HCT116 (cell line): ENCODE measurements around the gene TNFAIP8. TPM values are rescaled to one million over a fixed set of nuclear protein-coding genes. Genes with fewer than 3 reads are reported as not detected.

Experiments
- ATAC-seq: fragments of 200-7000 bp; cut with Tn5 transposase; 2 replicates; pipeline ENCODE4 v1.9.1; 2020; ENCODE audit warnings: mild to moderate bottlenecking, moderate library complexity
- BruUV-seq: library from RNA; stranded (reverse); fragments of 400-500 nt; replicated peaks from 2 replicates; lab custom pipeline; 2021; lab: Mats Ljungman, UMichigan
- CTCF ChIA-PET: fragments of 300-600 bp; sonication (Branson Sonifier 250); formaldehyde crosslinking; loops from one replicate; lab custom pipeline; 2021; ENCODE audit warnings: antibody characterized with exemption; lab: Charles Lee
- POLR2A ChIA-PET: fragments of 300-600, 350-600 bp; sonication (Branson Sonifier 250); formaldehyde crosslinking; loops from one replicate; lab custom pipeline; 2021; ENCODE audit warnings: antibody characterized with exemption; lab: Charles Lee
- RAD21 ChIA-PET, 2 experiments: fragments of 300-600 bp; sonication (Branson Sonifier 250); formaldehyde crosslinking; loops; one replicate each; lab custom pipeline; 2023; ENCODE audit warnings: low total read pairs in 2 of 2; ENCODE audit not compliant: uncharacterized antibody in 2 of 2, unreplicated experiment in 2 of 2, low non-redundant PET in 1 of 2; lab: Charles Lee
- DNase-seq: peaks from one replicate; pipeline ENCODE4 v3.0.0-alpha.2; 2010; ENCODE audit warnings: low read depth, low spot score
- H2AFZ ChIP-seq: fragments of 200-600 bp; shearing (Covaris generic), sonication (generic); 2 replicates; pipeline ENCODE4 v1.6.1; 2017; ENCODE audit warnings: low read depth, mixed run types, mixed read lengths, antibody characterized with exemption, low read length; ENCODE audit not compliant: poor library complexity, severe bottlenecking
- H3K27ac ChIP-seq: 2 replicates; pipeline ENCODE4 v1.5.1; 2012; ENCODE audit warnings: low read depth, low read length
- H3K27me3 ChIP-seq: fragments of 200-600 bp; sonication (generic); 2 replicates; pipeline ENCODE4 v1.6.1; 2016; ENCODE audit warnings: mixed run types, low read length, mixed read lengths; ENCODE audit not compliant: insufficient read depth
- H3K36me3 ChIP-seq, 2 experiments: fragments of 200-500 bp in 1 of 2; fragments of 200-600 bp in 1 of 2; sonication (Bioruptor generic) in 1 of 2; sonication (generic) in 1 of 2; 2 replicates each; pipeline versions ENCODE4 v1.5.1 to v1.6.1; 2014 to 2016; ENCODE audit warnings: low read length in 2 of 2, inconsistent platforms in 1 of 2, mixed read lengths in 1 of 2, mixed run types in 1 of 2; ENCODE audit not compliant: insufficient read depth in 2 of 2, control insufficient read depth in 1 of 2
- H3K4me1 ChIP-seq, 2 experiments: fragments of 200-600 bp in 1 of 2; sonication (generic) in 1 of 2; 2 replicates each; pipeline versions ENCODE4 v1.5.1 to v1.6.1; 2012 to 2017; ENCODE audit warnings: low read length in 2 of 2, inconsistent platforms in 1 of 2, mild to moderate bottlenecking in 1 of 2, mixed read lengths in 1 of 2, mixed run types in 1 of 2, moderate library complexity in 1 of 2; ENCODE audit not compliant: insufficient read depth in 2 of 2, control insufficient read depth in 1 of 2
- H3K4me2 ChIP-seq: fragments of 200-600 bp; sonication (generic); 2 replicates; pipeline ENCODE4 v1.6.1; 2017; ENCODE audit warnings: mixed run types, low read length, mixed read lengths
- H3K4me3 ChIP-seq, 2 experiments: fragments of 200-600 bp in 1 of 2; sonication (generic) in 1 of 2; replicated peaks in 1 of 2; 2 replicates each; pipeline ENCODE4 v1.5.1; 2011 to 2016; ENCODE audit warnings: low read length in 2 of 2, control low read depth in 1 of 2, low read depth in 1 of 2, mild to moderate bottlenecking in 1 of 2, mixed read lengths in 1 of 2, mixed run types in 1 of 2
- H3K79me2 ChIP-seq: fragments of 200-600 bp; sonication (generic); 2 replicates; pipeline ENCODE4 v1.6.1; 2017; ENCODE audit warnings: mild to moderate bottlenecking, mixed run types, low read length, moderate library complexity, mixed read lengths; ENCODE audit not compliant: insufficient read depth
- H3K9ac ChIP-seq: fragments of 200-600 bp; sonication (generic); 2 replicates; pipeline ENCODE4 v1.6.1; 2016; ENCODE audit warnings: low read length, mixed read lengths
- H3K9me2 ChIP-seq: fragments of 200-600 bp; sonication (generic), shearing (Covaris generic); 2 replicates; pipeline ENCODE4 v1.6.1; 2017; ENCODE audit warnings: mixed run types, mild to moderate bottlenecking, moderate library complexity; ENCODE audit not compliant: insufficient read depth
- H3K9me3 ChIP-seq, 2 experiments: fragments of 200-500 bp in 1 of 2; fragments of 200-600 bp in 1 of 2; sonication (Bioruptor generic) in 1 of 2; sonication (generic) in 1 of 2; 2 replicates each; pipeline ENCODE4 v1.6.1; 2014 to 2017; ENCODE audit warnings: low read length in 2 of 2, mixed read lengths in 2 of 2, inconsistent platforms in 1 of 2, low read depth in 1 of 2, mild to moderate bottlenecking in 1 of 2, mixed run types in 1 of 2, moderate library complexity in 1 of 2; ENCODE audit not compliant: control insufficient read depth in 1 of 2, insufficient read depth in 1 of 2
- H4K20me1 ChIP-seq: fragments of 200-600 bp; sonication (generic), shearing (Covaris generic); 2 replicates; pipeline ENCODE4 v1.6.1; 2017; ENCODE audit warnings: mixed run types, mild to moderate bottlenecking, moderate library complexity; ENCODE audit not compliant: insufficient read depth
- CBX3 ChIP-seq: IDR thresholded peaks from 2 replicates; pipeline ENCODE4 v1.6.1; 2012; ENCODE audit warnings: low read depth
- EGR1 ChIP-seq: IDR thresholded peaks from 2 replicates; pipeline ENCODE4 v1.6.1; 2012; ENCODE audit warnings: low read depth
- EZH2 ChIP-seq: fragments of 200-600 bp; sonication (generic); IDR thresholded peaks from 2 replicates; pipeline ENCODE4 v1.6.1; 2017; ENCODE audit warnings: antibody characterized with exemption, mixed run types
- EZH2phosphoT487 ChIP-seq: fragments of 200-600 bp; IDR thresholded peaks from 2 replicates; pipeline ENCODE4 v1.6.1; 2018; ENCODE audit warnings: antibody characterized with exemption, borderline replicate concordance
- POLR2A ChIP-seq: IDR thresholded peaks from 2 replicates; pipeline ENCODE4 v1.7.0; 2011; ENCODE audit warnings: borderline replicate concordance; ENCODE audit not compliant: insufficient read depth, insufficient read length; ENCODE audit errors: extremely low read depth
- SP1 ChIP-seq: IDR thresholded peaks from 2 replicates; pipeline ENCODE4 v1.6.1; 2012; ENCODE audit warnings: low read depth
- YY1 ChIP-seq: IDR thresholded peaks from 2 replicates; pipeline ENCODE4 v1.6.1; 2011; ENCODE audit warnings: low read length, low read depth, moderate library complexity, mild to moderate bottlenecking; ENCODE audit not compliant: insufficient replicate concordance; ENCODE audit errors: extremely low read depth
- intact Hi-C: fragments of 100-400 bp; cut with micrococcal nuclease; formaldehyde crosslinking; loops from 2 replicates; pipeline ENCODE4 v1.10.0; 2022
- total RNA-seq: library from RNA; stranded (reverse); gene quantifications from one replicate; pipeline ENCODE4 v1.2.1, GENCODE V29; 2021; ENCODE audit not compliant: unreplicated experiment
- TF ChIP-seq, protein P1 (sequence below), 3 experiments: fragments of 200-600 bp in 1 of 3; sonication (generic) in 1 of 3; IDR thresholded peaks in 2 of 3; conservative IDR thresholded peaks in 1 of 3; 2 replicates each; pipeline ENCODE4 v1.5.1; 2012 to 2017; ENCODE audit warnings: low read depth in 2 of 3, low read length in 2 of 3, antibody characterized with exemption in 1 of 3, borderline replicate concordance in 1 of 3, control low read depth in 1 of 3, mild to moderate bottlenecking in 1 of 3, mixed read lengths in 1 of 3, mixed run types in 1 of 3, moderate library complexity in 1 of 3; ENCODE audit not compliant: insufficient read depth in 1 of 3
- TF ChIP-seq, protein P2 (sequence below): IDR thresholded peaks from 2 replicates; pipeline ENCODE4 v1.6.1; 2012

TNFAIP8 gene
- total RNA-seq, 1 experiment from 2014 or later, result 18.4 TPM

DNA sequence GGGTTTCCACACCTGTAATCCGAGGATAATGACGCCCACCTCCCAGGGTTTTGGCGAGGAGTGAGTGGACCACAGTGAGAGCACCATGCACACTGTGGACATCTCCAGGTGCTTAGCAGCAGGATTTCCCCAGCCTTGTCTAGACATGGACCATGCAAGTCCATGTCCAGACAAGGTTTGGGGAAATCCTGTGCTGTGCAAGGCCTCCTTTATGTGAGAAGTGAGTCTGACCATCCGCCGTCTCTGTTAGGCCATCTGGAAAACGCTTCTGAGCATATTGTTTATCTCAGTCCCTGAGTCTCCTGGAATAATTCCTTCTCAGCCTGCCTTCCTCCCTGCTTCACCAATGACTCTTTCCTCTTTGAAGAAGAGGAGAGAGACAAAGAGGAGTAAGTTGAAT is 26.2 kb upstream of the TNFAIP8 start (continued):
- TF ChIP-seq, protein P1, sequence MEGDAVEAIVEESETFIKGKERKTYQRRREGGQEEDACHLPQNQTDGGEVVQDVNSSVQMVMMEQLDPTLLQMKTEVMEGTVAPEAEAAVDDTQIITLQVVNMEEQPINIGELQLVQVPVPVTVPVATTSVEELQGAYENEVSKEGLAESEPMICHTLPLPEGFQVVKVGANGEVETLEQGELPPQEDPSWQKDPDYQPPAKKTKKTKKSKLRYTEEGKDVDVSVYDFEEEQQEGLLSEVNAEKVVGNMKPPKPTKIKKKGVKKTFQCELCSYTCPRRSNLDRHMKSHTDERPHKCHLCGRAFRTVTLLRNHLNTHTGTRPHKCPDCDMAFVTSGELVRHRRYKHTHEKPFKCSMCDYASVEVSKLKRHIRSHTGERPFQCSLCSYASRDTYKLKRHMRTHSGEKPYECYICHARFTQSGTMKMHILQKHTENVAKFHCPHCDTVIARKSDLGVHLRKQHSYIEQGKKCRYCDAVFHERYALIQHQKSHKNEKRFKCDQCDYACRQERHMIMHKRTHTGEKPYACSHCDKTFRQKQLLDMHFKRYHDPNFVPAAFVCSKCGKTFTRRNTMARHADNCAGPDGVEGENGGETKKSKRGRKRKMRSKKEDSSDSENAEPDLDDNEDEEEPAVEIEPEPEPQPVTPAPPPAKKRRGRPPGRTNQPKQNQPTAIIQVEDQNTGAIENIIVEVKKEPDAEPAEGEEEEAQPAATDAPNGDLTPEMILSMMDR (IDR thresholded peaks at IDR 0.05 in 2 of 3, conservative IDR thresholded peaks at IDR 0.05 in 1 of 3; ENCODE audit: borderline replicate concordance in 1 of 3, insufficient read depth in 1 of 3, low read depth in 2 of 3, low read length in 2 of 3), result no peak
- TF ChIP-seq, protein P2, sequence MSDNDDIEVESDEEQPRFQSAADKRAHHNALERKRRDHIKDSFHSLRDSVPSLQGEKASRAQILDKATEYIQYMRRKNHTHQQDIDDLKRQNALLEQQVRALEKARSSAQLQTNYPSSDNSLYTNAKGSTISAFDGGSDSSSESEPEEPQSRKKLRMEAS, result no peak
- TF ChIP-seq EGR1 (no peak), SP1 (no peak), CBX3 (no peak), POLR2A (no peak), YY1 (no peak), EZH2phosphoT487 (no peak)

DNA sequence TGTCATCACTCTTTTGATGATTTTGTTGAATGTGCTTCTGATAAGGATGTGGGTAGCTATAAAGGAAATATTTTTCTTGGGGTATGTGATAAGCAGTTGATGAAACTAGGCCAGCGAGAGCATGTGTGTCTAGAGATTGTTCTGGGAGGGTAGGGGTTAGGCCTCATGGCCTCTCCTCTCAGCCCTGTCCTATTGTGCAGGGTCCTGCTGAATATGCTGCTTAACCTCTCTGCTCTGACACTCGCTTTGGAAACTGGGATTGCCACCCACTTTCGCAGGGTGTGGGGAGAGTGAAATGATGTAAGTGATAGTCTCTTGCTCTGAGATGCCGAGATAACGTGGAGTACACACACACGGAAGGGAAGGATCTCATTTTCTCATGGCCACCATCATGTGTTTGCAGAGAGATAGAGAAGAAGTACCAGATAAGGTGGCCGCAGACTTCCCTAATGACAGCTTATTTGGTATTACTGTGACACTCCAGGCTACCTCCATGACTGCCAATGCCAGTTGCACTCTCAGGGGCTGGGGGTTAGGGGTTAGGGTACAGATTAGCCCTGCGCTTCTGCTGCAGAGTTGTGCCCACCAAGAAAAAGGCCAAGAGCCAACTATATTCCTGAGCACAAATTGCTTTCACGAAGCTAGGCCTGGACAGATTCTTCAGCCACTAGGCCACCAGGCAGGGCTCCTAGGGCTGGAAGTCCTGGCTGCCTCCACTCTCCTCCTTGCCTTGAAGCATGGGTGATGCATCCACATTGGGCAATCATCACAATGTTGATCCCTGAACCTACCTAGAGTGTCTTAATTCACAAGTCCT is 25.2 kb upstream of the TNFAIP8 start:
- Histone ChIP-seq H3K9ac (no peak overlapping the region), H3K4me2 (no peak overlapping the region), H3K9me3 (no peaks in the 10 kb centered on the region), H2AFZ (no peak overlapping the region), H3K4me1 (no peaks in the 10 kb centered on the region), H3K36me3 (no peaks in the 10 kb centered on the region), H3K79me2 (no peaks in the 10 kb centered on the region), H3K9me2 (no peaks in the 10 kb centered on the region), H3K27ac (no peak overlapping the region), H3K27me3 (no peaks in the 10 kb centered on the region)
- no peak for ATAC-seq
- POLR2A ChIA-PET, result no interaction called here
- no peak for TF ChIP-seq YY1
- no peak for TF ChIP-seq EZH2
- TF ChIP-seq, protein P1 (IDR thresholded peaks at IDR 0.05 in 2 of 3, conservative IDR thresholded peaks at IDR 0.05 in 1 of 3; ENCODE audit: borderline replicate concordance in 1 of 3, insufficient read depth in 1 of 3, low read depth in 2 of 3, low read length in 2 of 3), result no peak
- TF ChIP-seq, all 23 proteins: peak for 0
- Histone ChIP-seq H4K20me1 (no peaks in the 10 kb centered on the region), H3K4me3 (no peak overlapping the region)
- ChIA-PET RAD21 (no interaction called here), CTCF (no interaction called here)
- DNase-seq, result no peak
- BruUV-seq, result no TSS peak
- intact Hi-C loops, result no loop called here
